ENCODE results near the gene GON4L. TPM values are rescaled to one million over a fixed set of nuclear protein-coding genes. Genes with fewer than 3 reads are reported as not detected.
"Not testable (repeated sequence)": the region's sequence is repeated elsewhere in the genome, so short reads cannot be mapped to it uniquely, and the experiment has no call there.

The GON4L gene
- total RNA-seq, 6 experiments from 2014 or later, result 10.7 to 23.2 (median 20.1) TPM

- WGBS (ENCODE audit: insufficient coverage, low coverage, low lambda C conversion rate, missing lambda C conversion rate), result 77% methylated on average over 2 of the region's 2 CpGs
- H3K36me3 ChIP-seq, result peaks cover 6 to 66% (median 36%) of the 10 kb centered on the region in 4 donors
- DNase-seq (no peak), ATAC-seq (no peak)
- intact Hi-C loops (cut with DNase I), result no loop called here
- H3K27me3 ChIP-seq, result no peaks in the 10 kb centered on the region
- H3K27ac ChIP-seq, result no peak overlapping the region
- no peak overlapping the region for H3K4me3 ChIP-seq
- TF ChIP-seq POLR2A (IDR thresholded peaks at IDR 0.05) (no peak), CTCF (IDR thresholded peaks at IDR 0.05) (no peak)
- no peaks in the 10 kb centered on the region for H3K9me3 ChIP-seq
- no peaks in the 10 kb centered on the region for H3K4me1 ChIP-seq
Measured at GRCh38 chr1:155898888-155899287, 41.9 kb upstream of the GON4L start.

- Histone ChIP-seq H3K4me1 (no peaks in the 10 kb centered on the region), H3K27me3 (no peaks in the 10 kb centered on the region), H3K36me3 (peaks cover 6 to 56% (median 29%) of the 10 kb centered on the region in 4 donors), H3K4me3 (no peak overlapping the region), H3K27ac (no peak overlapping the region), H3K9me3 (no peaks in the 10 kb centered on the region)
- no peak for TF ChIP-seq CTCF (IDR thresholded peaks at IDR 0.05)
- no peak for TF ChIP-seq POLR2A (IDR thresholded peaks at IDR 0.05)
- DNase-seq (no peak), ATAC-seq (no peak)
- intact Hi-C loops (cut with DNase I), result no loop called here
- WGBS (ENCODE audit: insufficient coverage, low coverage, low lambda C conversion rate, missing lambda C conversion rate), result 100% methylated on average over 1 of the region's 1 CpG
Measured at GRCh38 chr1:155897746-155898145, 40.7 kb upstream of the GON4L start.

- H3K36me3 ChIP-seq, result peaks cover 3 to 43% (median 20%) of the 10 kb centered on the region in 4 donors
- H3K4me3 ChIP-seq; intact Hi-C loops (cut with DNase I); DNase-seq; H3K9me3 ChIP-seq; H3K4me1 ChIP-seq; H3K27ac ChIP-seq; ATAC-seq; H3K27me3 ChIP-seq: not testable (repeated sequence)
- 94% methylated on average over 3 of the region's 8 CpGs for WGBS (ENCODE audit: insufficient coverage, low coverage, low lambda C conversion rate, missing lambda C conversion rate)
Measured at GRCh38 chr1:155896476-155896875, 39.5 kb upstream of the GON4L start.

- H3K4me1 ChIP-seq; H3K4me3 ChIP-seq; H3K27ac ChIP-seq; DNase-seq; intact Hi-C loops (cut with DNase I); ATAC-seq; H3K9me3 ChIP-seq; H3K27me3 ChIP-seq: not testable (repeated sequence)
- H3K36me3 ChIP-seq, result peaks cover 0 to 34% (median 15%) of the 10 kb centered on the region in 4 donors
- 94% methylated on average over 6 of the region's 6 CpGs for WGBS (ENCODE audit: insufficient coverage, low coverage, low lambda C conversion rate, missing lambda C conversion rate)
Measured at GRCh38 chr1:155895617-155896016, 38.6 kb upstream of the GON4L start.

- Histone ChIP-seq H3K27me3 (no peaks in the 10 kb centered on the region), H3K27ac (peak overlapping the region; percentile 22 to 80 (median 37)), H3K9me3 (no peaks in the 10 kb centered on the region), H3K4me3 (no peak overlapping the region), H3K4me1 (no peaks in the 10 kb centered on the region), H3K36me3 (peaks cover 0 to 14% (median 0%) of the 10 kb centered on the region in 4 donors)
- no peak for DNase-seq
- ATAC-seq, result peak; percentile 63 to 92 (median 72)
- no peak for TF ChIP-seq POLR2A (IDR thresholded peaks at IDR 0.05)
- TF ChIP-seq CTCF (IDR thresholded peaks at IDR 0.05), result no peak
- intact Hi-C loops (cut with DNase I), result no loop called here
- WGBS (ENCODE audit: insufficient coverage, low coverage, low lambda C conversion rate, missing lambda C conversion rate), result 38% methylated on average over 10 of the region's 10 CpGs
Measured at GRCh38 chr1:155893389-155894142, 36.6 kb upstream of the GON4L start.
